Stimulated activated CD8-positive, alpha-beta memory T cell treated with anti-CD3 and anti-CD28 coated beads, Interleukin-15, amount 100 ng/mL, for 4 hours (primary cell): Measurements from ENCODE around the gene COL9A3.

ENCODE experiments used
- DNase-seq, 2 donors: peaks; one replicate each; pipeline ENCODE4 v3.0.0-alpha.2; 2020; ENCODE audit warnings: low read depth in 2 of 2

Gene COL9A3

DNA sequence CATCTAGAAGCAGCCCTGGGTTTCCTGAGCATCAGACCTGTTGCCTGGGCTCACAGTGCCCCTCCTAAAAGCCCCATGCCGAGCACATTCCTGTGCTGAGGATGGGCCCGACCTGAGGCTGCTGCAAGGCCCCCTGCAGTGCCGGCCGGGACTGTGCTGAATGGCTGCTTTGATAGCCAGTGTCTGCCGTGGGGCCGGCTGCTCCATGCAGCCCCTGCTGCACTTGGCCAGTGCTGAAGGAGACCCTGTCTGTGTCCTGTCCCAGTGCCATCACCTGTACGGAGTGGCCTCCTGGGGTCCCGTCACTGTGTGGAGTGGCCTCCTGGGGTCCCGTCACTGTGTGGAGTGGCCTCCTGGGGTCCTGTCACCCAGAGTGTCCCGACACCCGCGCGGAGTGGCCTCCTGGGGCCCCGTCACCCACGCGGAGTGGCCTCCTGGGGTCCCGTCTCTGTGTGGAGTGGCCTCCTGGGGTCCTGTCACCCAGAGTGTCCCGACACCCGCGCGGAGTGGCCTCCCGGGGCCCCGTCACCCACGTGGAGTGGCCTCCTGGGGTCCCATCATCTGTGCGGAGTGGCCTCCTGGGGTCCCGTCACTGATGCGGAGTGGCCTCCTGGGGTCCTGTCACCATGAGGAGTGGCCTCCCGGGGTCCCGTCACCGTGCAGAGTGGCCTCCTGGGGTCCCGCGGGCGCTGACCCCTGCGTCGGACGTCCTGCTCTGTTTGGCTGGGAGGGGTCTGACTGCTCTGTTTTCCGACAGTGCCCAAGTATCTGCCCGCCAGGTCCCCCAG, 7.0 kb downstream of the COL9A3 start:
- no peak for DNase-seq

DNA sequence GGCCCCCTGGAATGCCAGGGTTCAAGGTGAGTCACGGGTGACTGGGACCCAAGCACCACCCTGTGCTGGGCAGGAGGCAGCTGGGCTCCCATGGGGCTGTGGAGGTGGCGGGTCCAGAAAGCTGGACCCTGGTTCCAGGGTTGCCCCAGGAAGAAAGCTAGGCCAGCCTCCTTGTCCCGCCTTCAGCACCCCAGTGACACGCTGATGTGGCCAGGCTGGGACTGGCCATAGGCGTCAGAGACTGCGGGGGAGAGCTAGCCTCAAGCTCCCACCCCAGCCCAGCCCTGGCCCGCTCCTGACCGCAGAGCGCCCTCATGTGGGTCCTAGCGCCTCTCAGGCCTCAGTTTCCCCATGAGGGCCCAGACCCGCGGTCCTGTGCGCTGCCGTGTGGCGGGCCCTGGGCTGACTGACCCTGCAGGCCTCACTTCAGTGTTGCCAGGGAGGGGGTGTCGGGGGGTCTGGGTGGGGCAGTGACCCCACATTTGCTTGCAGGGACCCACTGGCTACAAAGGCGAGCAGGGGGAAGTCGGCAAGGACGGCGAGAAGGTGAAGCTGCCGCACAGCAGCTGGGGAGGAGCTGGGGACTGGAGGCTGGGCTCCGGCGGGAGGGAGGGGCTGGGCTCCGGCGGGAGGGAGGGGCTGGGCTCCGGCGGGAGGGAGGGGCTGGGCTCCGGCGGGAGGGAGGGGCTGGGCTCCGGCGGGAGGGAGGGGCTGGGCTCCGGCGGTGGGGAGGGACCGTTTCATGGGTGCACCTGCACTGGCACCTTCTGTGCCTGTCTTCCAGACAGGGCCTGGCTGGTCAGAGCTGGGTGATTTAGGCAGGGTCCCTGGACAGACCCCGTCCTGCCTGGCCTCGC, 7.9 kb downstream of the COL9A3 start:
- DNase-seq, result no peak

DNA sequence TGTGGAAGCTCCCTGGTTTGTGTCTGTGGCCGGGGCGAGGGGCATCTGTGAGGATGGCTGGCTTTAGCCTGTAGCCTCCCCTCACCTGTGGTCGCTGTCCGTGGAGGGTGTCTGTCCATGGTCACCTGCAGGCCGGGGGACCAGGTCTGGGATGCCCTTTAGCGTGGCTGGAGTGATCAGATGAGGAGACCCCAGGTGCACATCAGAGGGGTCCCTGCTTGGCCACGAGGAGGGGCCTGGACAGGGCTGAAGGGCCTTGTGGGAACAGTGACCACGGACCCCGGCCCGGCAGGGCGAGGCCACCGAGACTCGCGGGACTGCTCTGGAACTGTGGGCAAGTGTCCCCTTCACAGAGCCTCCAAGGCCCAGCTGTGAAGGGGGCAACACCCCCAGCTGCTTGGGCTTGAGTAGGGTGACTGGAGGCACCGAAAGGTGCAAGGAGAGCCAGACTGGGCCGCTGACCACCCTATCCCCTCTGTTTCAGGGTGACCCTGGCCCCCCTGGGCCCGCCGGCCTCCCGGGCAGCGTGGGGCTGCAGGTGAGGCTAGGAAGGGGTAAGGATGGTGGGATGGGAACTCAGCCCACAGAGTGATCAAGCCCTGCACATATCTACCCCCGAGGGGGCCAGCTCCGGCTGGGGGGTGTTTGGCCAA, 8.6 kb downstream of the COL9A3 start:
- DNase-seq, result no peak

GRCh38 chr20:62825986-62826645, 9.3 kb downstream of the COL9A3 start:
- DNase-seq, result no peak

DNA sequence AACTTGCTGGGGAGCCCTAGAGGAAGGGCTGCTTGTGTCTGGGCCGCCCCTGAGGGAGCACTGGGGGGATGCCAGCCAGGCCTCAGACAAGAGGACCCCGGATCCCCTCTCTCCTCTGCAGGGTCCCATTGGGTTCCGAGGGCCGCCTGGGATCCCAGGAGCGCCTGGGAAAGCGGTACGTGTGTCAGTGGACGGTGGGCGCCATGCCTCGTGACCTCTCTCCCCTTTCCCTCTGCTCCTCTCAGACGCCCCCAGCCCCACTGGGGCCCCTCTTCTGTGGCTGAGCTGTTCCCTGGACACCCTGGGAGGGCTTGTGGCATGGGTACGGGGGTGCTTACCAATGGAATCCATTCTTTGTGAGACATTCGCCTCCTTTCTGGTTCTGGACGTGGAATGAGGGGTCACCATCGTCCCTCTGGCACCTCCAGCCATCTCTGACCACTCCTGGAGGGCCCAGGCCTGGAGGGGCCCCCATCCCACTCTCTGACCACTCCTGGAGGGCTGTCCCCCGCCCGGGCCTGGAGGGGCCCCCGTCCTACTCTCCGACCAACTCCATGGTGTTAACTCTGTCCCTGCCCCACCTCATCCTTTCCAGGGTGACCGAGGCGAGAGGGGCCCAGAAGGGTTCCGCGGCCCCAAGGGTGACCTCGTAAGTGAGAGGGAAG, 9.9 kb downstream of the COL9A3 start:
- DNase-seq, result no peak

DNA sequence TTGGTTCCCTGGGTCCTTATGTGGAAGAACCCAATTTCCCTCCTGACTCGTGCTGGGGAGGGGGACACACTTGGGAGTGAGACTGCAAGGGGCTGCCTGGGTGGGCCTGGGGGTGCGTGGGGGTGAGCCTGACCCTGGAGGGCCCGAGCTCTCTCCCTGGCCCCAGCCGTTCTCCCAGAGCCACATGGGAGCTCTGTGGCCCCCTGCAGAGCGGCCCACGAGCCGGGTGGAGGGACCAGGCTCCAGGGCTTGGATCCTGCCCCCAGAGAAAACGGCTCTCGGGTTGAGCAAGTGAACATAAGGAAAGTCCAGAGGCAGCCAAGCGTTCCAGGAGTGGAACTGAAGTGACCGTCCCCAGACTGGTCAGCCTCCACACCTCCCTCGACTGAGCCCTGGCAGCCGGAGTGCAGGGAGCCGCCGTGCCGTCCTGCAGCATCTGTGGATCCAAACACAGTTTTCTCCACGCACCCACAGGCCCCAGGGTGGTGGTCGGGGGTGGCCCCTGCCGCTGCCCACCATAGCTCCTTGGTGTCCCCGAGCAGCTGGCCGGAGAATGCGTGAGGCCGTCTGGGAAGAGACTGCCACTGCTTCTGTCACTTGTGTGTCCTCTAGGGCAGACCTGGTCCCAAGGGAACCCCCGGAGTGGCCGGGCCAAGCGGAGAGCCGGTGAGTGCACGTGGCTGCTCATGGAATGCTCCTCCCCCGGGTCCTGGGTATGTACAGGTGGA, 10.6 kb downstream of the COL9A3 start:
- no peak for DNase-seq

DNA sequence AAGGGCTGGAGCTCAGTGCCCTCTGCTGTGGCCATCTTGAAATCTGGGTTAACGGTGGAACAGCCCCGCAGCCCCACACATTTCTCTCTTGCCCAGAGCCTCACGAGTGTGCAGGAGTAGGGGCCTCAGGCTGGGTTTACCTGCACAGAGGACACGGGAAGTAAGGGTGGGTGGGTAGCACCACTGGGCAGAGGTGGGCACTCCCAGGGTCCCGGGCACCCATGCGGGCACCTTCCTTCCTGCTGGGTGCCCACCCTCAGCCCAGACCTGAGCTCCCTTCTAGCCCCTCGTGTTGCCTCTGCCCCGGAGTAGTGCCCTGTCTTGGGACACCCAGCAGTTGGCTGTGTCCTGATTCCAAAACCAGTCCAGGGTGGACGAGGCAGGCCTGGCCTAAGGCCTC, 11.2 kb downstream of the COL9A3 start:
- no peak for DNase-seq

GRCh38 chr20:62828511-62829230, 11.8 kb downstream of the COL9A3 start:
- no peak for DNase-seq

GRCh38 chr20:62829231-62830230, 12.7 kb downstream of the COL9A3 start:
- DNase-seq, result no peak

GRCh38 chr20:62830251-62830650, 13.4 kb downstream of the COL9A3 start:
- DNase-seq, result no peak

- DNase-seq, result no peak
These were observed 14.0 kb downstream of the COL9A3 start for GRCh38 chr20:62830821-62831220.

DNA sequence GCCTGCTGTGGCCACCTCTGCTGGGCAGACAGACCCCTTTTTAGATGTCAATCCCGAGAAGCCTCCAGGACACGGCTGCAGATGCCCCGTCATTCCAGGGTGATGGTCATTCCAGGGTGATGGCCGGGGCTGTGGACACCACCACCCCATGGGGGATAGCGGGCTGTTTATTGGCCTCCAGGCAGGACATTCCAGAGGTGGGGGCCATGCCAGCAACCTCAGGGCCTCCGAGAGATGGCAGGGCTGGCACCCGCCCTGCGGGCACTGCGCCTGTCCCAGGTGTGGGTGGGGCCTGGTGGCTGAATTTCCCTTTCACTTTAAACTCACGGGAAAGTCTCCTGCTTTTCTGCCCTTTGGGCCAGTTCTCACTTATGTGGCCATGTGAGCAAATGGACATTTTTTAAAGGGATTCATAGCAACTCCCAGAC, 14.5 kb downstream of the COL9A3 start:
- no peak for DNase-seq

- DNase-seq, result no peak
These were observed 15.0 kb downstream of the COL9A3 start for GRCh38 chr20:62831854-62832211.

GRCh38 chr20:62832212-62832922, 15.5 kb downstream of the COL9A3 start:
- no peak for DNase-seq

GRCh38 chr20:62832951-62833391, 16.1 kb downstream of the COL9A3 start:
- no peak for DNase-seq

DNA sequence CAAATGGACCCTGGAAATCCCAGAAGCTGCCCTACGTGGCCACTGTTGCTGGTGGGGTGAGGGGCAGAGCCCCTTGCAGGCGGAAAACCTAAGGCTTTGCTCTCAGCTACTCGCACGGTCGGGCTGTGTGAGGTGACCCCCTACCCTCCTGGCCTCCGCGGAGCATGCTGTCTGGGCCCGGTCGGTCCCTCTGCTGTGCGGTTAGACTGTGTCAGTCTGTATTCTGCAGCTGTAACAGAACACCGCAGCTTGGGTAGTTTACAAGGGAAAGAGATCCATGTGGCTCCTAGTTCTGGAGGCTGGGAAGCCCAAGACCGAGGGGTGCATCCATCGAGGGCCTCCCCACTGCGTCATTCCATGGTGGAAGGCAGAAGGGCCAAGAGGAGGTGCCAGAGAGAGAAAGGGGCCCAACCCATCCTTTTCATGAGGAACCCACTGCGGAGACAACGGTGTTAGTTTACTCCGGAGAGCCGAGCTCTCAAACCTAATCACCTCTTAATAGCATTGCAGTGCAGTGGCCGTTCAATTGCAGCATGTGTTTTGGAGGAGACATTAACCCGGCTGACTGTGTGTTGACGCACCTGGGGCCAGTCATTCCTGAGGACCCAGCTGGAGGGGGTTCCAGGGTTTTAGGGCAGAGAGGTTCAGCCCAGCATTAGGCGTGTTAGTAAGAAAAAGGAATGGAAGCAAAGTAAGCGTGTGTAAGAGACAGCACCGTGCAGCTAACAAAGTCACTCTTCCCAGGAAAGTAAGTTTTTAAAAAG, 18.3 kb downstream of the COL9A3 start:
- no peak for DNase-seq
